ENCODE measurements around the gene ENOPH1.

ENOPH1 gene

GRCh38 chr4:82434949-82435348 lies 4.6 kb downstream of the ENOPH1 start:
- H3K27ac ChIP-seq = no peak overlapping the region
- DNase-seq = no peak
- peaks cover 68% of the 10 kb centered on the region for H3K36me3 ChIP-seq
- TF ChIP-seq CTCF (IDR thresholded peaks at IDR 0.05; ENCODE audit: low read depth, low read length) = no peak
- H3K4me3 ChIP-seq (ENCODE audit: low read depth, low read length) = no peak overlapping the region
- no peaks in the 10 kb centered on the region for H3K27me3 ChIP-seq (ENCODE audit: insufficient read depth, low read depth, severe bottlenecking)
- H3K9me3 ChIP-seq (ENCODE audit: severe bottlenecking) = no peaks in the 10 kb centered on the region

DNA sequence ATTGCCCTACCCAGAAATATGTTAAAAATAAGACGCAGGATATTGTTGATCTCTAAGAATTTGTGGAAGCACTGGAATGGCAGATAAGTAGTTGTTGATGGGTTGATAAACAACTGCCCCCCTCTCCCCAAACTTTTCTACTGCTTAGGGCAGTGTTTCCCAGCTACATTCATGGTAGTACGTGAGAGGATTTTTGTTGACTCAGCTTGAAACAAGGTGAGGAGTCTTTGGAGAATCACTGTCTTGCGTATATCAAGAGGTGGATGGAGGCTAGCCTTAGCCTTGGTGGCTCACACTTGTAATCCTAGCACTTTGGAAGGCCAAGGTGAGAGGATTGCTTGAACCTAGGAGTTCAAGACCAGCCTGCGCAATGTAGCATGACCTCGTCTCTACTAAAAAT lies 5.7 kb downstream of the ENOPH1 start:
- Histone ChIP-seq H3K9me3 (ENCODE audit: severe bottlenecking) (no peaks in the 10 kb centered on the region), H3K36me3 (peaks cover 72% of the 10 kb centered on the region), H3K27ac (no peak overlapping the region), H3K4me3 (ENCODE audit: low read depth, low read length) (no peak overlapping the region), H3K27me3 (ENCODE audit: insufficient read depth, low read depth, severe bottlenecking) (no peaks in the 10 kb centered on the region)
- DNase-seq = no peak
- no peak for TF ChIP-seq CTCF (IDR thresholded peaks at IDR 0.05; ENCODE audit: low read depth, low read length)

GRCh38 chr4:82436780-82437179 lies 6.4 kb downstream of the ENOPH1 start:
- Histone ChIP-seq H3K27me3 (ENCODE audit: insufficient read depth, low read depth, severe bottlenecking) (no peaks in the 10 kb centered on the region), H3K4me3 (ENCODE audit: low read depth, low read length) (no peak overlapping the region), H3K36me3 (peaks cover 72% of the 10 kb centered on the region), H3K27ac (no peak overlapping the region), H3K9me3 (ENCODE audit: severe bottlenecking) (no peaks in the 10 kb centered on the region)
- DNase-seq = no peak
- no peak for TF ChIP-seq CTCF (IDR thresholded peaks at IDR 0.05; ENCODE audit: low read depth, low read length)

GRCh38 chr4:82437285-82438005 lies 7.1 kb downstream of the ENOPH1 start:
- no peak for TF ChIP-seq CTCF (IDR thresholded peaks at IDR 0.05; ENCODE audit: low read depth, low read length)
- Histone ChIP-seq H3K4me3 (ENCODE audit: low read depth, low read length) (no peak overlapping the region), H3K36me3 (peaks cover 66% of the 10 kb centered on the region), H3K9me3 (ENCODE audit: severe bottlenecking) (no peaks in the 10 kb centered on the region), H3K27me3 (ENCODE audit: insufficient read depth, low read depth, severe bottlenecking) (no peaks in the 10 kb centered on the region), H3K27ac (no peak overlapping the region)
- no peak for DNase-seq

- H3K27ac ChIP-seq = no peak overlapping the region
- H3K27me3 ChIP-seq (ENCODE audit: insufficient read depth, low read depth, severe bottlenecking) = no peaks in the 10 kb centered on the region
- peaks cover 56% of the 10 kb centered on the region for H3K36me3 ChIP-seq
- no peak for TF ChIP-seq CTCF (IDR thresholded peaks at IDR 0.05; ENCODE audit: low read depth, low read length)
- DNase-seq = no peak
- H3K9me3 ChIP-seq (ENCODE audit: severe bottlenecking) = no peaks in the 10 kb centered on the region
- H3K4me3 ChIP-seq (ENCODE audit: low read depth, low read length) = no peak overlapping the region
Observed at GRCh38 chr4:82439088-82439487, 8.7 kb downstream of the ENOPH1 start.

GRCh38 chr4:82447886-82448285 lies 17.5 kb downstream of the ENOPH1 start:
- TF ChIP-seq CTCF (IDR thresholded peaks at IDR 0.05; ENCODE audit: low read depth, low read length) = no peak
- no peaks in the 10 kb centered on the region for H3K27me3 ChIP-seq (ENCODE audit: insufficient read depth, low read depth, severe bottlenecking)
- H3K9me3 ChIP-seq (ENCODE audit: severe bottlenecking) = no peaks in the 10 kb centered on the region
- no peak overlapping the region for H3K27ac ChIP-seq
- H3K4me3 ChIP-seq (ENCODE audit: low read depth, low read length) = no peak overlapping the region
- H3K36me3 ChIP-seq = peaks cover 65% of the 10 kb centered on the region
- no peak for DNase-seq

All from WERI-Rb-1 (cell line).